Stomach smooth muscle (tissue), 2 donors: ENCODE results near the gene PABPC3.

Source experiments
- H3K27ac ChIP-seq: one replicate; pipeline ENCODE4 v1.7.0; 2013; ENCODE audit warnings: mild to moderate bottlenecking, low read length, inconsistent platforms
- H3K27me3 ChIP-seq, 2 donors: one replicate each; pipeline ENCODE4 v1.7.0; 2013; ENCODE audit warnings: low read length in 2 of 2; ENCODE audit not compliant: insufficient read depth in 2 of 2, control insufficient read depth in 1 of 2
- H3K36me3 ChIP-seq, 2 donors: one replicate each; pipeline ENCODE4 v1.7.0; 2013; ENCODE audit warnings: low read length in 2 of 2; ENCODE audit not compliant: control insufficient read depth in 2 of 2, insufficient read depth in 2 of 2
- H3K4me1 ChIP-seq: one replicate; pipeline ENCODE4 v1.7.0; 2013; ENCODE audit warnings: low read length; ENCODE audit not compliant: control insufficient read depth, insufficient read depth
- H3K4me3 ChIP-seq, 2 donors: one replicate each; pipeline ENCODE4 v1.7.0; 2013; ENCODE audit warnings: low read length in 2 of 2
- H3K9ac ChIP-seq, 2 donors: one replicate each; pipeline ENCODE4 v1.7.0; 2013; ENCODE audit warnings: low read length in 2 of 2, mild to moderate bottlenecking in 1 of 2
- H3K9me3 ChIP-seq, 2 donors: one replicate each; pipeline ENCODE4 v1.7.0; 2013; ENCODE audit warnings: low read length in 2 of 2; ENCODE audit not compliant: control insufficient read depth in 2 of 2
- donor health status: healthy.
- donor health status: Pancreatic carcinoma.

Gene PABPC3

DNA sequence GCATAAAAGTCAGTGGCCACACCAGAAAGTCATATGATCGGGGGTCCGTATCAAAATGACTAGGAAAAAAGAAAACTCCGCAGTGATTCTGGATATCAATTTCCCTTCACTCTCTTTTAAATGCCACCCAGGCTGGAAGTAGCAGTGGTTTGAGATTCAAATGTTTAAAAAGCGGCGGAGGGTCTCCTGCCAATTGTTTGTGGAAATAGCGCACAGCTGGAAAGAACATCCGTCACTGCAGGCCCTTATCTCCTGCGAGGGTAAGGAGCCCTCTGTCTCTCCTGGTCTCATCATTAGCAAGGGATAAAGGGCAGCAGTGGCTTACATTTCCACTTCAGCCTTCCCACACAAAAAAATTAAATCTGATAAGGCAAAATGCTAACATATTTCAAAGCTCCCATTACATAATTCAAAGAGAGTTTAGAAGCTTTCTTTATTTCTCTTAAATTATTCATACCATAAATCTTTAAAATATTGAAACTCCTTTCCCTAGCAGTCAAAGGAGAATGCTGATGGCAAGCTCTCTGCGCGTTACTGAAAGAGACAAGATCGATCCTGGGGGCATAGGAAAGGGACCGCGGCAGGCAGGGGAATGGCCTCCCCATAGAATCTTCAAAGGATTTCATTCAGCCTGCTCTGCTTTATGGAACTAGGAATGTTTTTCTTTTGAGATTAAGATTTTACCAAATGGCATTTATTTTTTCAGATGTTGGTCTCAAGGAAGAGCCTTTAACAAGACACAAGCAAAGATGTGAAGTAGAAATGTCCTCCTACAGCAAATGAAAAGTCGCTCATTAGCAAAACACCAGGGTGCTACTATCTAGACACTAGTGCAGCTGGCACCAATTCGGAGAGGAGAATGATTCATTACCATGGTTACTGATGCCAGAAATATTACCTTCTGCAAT is 41.2 kb downstream of the PABPC3 start:
- Histone ChIP-seq H3K4me1 (no peaks in the 10 kb centered on the region), H3K36me3 (no peaks in the 10 kb centered on the region), H3K27me3 (peaks cover 0 to 9% of the 10 kb centered on the region in 2 donors), H3K9ac (no peak overlapping the region), H3K9me3 (peaks cover 0 to 12% of the 10 kb centered on the region in 2 donors), H3K27ac (no peak overlapping the region), H3K4me3 (no peak overlapping the region)

DNA sequence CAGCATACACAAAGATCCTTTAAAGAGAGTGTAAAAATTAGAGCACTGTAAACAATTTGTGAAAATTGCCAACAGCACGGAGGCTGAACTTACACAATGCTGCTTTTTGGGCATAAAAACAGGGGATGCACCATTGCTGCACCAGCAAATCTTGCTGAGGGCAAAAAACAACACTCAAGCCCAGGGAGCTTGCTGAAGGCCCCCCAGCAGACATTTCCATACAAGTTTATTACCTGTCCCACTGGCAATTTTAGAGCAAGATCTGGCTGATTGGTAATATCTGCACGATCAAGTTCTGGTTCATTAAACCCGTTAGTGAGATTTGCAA is 41.8 kb downstream of the PABPC3 start:
- no peak overlapping the region for H3K4me3 ChIP-seq
- H3K9me3 ChIP-seq: peaks cover 0 to 12% of the 10 kb centered on the region in 2 donors
- no peak overlapping the region for H3K27ac ChIP-seq
- no peak overlapping the region for H3K9ac ChIP-seq
- H3K4me1 ChIP-seq: no peaks in the 10 kb centered on the region
- no peaks in the 10 kb centered on the region for H3K36me3 ChIP-seq
- H3K27me3 ChIP-seq: peaks cover 0 to 9% of the 10 kb centered on the region in 2 donors

DNA sequence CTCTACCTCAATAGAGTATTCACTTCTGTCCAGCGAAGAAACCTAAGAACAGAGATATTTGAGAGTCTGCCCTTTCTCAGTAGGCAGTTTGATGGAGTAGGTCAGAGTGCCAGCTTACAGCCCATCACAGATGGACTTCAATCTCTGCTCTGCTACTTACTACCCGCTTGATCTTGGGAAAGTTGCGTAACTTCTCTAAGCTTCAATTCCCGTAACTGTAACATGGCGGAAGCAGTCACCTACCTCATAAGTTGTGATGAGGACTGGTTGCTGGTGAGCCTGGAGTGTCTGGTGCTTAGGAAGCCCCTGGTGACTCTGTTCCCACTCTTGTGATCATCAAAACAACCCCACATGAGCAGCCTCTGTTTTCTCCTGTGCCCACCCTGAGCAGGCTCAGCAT is 45.1 kb downstream of the PABPC3 start:
- H3K4me3 ChIP-seq: no peak overlapping the region

DNA sequence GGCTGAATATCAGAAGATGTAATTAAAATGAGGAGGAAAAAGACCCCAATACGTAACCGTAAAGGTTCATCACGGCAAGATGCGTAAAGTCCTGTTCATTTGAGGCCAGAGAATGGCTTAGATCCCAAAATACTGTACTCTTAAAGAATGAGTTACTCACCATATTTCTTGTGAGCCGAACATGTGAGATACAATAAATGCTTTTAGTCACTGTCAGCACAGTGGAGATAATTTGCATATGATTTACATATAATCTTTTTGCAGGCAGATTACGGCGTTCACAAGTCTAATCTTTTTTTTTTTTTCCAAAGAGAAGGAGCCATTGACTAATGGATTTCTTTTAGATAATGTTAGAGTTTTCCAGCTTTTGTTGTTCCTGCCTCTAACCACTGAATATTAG is 47.8 kb downstream of the PABPC3 start:
- H3K4me1 ChIP-seq: no peaks in the 10 kb centered on the region
- no peak overlapping the region for H3K4me3 ChIP-seq
- H3K9me3 ChIP-seq: no peaks in the 10 kb centered on the region
- no peaks in the 10 kb centered on the region for H3K36me3 ChIP-seq
- H3K27me3 ChIP-seq: peaks cover 0 to 4% of the 10 kb centered on the region in 2 donors
- H3K27ac ChIP-seq: no peak overlapping the region
- H3K9ac ChIP-seq: no peak overlapping the region

More for the DNA sequence above, 45.1 kb downstream of the PABPC3 start:
- Histone ChIP-seq H3K4me1 (no peaks in the 10 kb centered on the region), H3K27ac (no peak overlapping the region), H3K9ac (no peak overlapping the region), H3K9me3 (no peaks in the 10 kb centered on the region), H3K27me3 (peaks cover 0 to 7% of the 10 kb centered on the region in 2 donors), H3K36me3 (no peaks in the 10 kb centered on the region)

DNA sequence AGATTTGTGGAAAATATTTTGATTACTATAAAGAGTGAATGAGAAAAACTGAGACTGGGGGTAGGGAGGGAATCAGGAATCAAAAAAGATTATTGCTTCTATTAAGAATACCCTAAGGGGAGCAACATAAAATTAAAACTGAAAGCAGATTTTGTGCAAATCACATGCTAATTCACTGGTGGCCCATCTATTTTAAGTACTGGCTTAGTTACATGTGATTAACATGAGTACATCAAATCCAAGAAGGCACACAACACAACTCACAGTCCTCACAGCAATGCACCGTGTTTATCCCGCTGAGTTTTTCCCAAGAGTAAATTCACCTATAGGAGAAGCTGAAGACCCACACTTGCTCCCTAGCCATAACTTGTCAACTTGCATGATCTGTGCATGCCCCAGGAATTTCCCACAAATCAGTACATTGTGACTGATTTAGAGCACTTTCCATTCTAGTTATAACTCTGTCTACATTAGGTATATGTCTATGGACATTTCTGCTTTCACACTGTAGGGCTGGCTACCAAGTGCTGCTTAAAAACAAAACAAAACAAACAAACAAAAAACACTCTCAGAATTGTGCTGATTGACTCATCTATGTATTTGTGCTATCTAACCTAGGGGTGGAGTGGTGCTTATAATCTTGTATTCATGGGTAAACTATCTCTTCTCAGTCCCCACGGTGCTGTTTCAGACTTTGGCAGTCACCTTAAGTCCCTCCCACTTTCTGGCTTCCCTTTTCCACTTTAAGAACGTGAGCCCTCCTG is 51.9 kb downstream of the PABPC3 start:
- no peak overlapping the region for H3K27ac ChIP-seq
- H3K27me3 ChIP-seq: peaks cover 3% of the 10 kb centered on the region in 2 donors
- no peak overlapping the region for H3K9ac ChIP-seq
- no peaks in the 10 kb centered on the region for H3K9me3 ChIP-seq
- H3K36me3 ChIP-seq: no peaks in the 10 kb centered on the region
- no peaks in the 10 kb centered on the region for H3K4me1 ChIP-seq
- H3K4me3 ChIP-seq: no peak overlapping the region

DNA sequence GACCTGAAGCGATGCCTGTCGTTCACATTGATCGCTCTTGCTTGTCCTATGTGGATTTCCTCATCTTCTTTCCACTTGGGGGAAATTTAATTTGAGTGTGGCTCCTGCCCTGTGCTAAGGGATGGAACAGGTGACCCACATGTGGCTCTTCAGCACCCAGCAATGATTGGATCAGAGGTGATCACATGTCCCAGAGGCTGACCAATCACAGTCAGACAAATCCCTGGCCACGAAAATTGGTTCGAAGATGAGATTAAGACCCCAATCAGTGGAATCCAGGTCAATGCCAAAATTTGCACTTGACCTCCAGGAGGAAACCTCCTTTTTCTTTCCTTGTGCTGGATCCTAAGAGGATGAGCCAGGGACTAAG is 52.5 kb downstream of the PABPC3 start:
- Histone ChIP-seq H3K9ac (no peak overlapping the region), H3K9me3 (no peaks in the 10 kb centered on the region), H3K27me3 (peaks cover 3% of the 10 kb centered on the region in 2 donors), H3K27ac (no peak overlapping the region), H3K36me3 (no peaks in the 10 kb centered on the region), H3K4me1 (no peaks in the 10 kb centered on the region), H3K4me3 (no peak overlapping the region)
